GM18907 (cell line): Measurements from ENCODE around the gene DDB1.

Experiments
- ATAC-seq: cut with Tn5 transposase; IDR thresholded peaks from one replicate; pipeline ENCODE4 v1.9.1; 2021; ENCODE audit warnings: mild to moderate bottlenecking, moderate library complexity; ENCODE audit not compliant: unreplicated experiment

Gene DDB1

DNA sequence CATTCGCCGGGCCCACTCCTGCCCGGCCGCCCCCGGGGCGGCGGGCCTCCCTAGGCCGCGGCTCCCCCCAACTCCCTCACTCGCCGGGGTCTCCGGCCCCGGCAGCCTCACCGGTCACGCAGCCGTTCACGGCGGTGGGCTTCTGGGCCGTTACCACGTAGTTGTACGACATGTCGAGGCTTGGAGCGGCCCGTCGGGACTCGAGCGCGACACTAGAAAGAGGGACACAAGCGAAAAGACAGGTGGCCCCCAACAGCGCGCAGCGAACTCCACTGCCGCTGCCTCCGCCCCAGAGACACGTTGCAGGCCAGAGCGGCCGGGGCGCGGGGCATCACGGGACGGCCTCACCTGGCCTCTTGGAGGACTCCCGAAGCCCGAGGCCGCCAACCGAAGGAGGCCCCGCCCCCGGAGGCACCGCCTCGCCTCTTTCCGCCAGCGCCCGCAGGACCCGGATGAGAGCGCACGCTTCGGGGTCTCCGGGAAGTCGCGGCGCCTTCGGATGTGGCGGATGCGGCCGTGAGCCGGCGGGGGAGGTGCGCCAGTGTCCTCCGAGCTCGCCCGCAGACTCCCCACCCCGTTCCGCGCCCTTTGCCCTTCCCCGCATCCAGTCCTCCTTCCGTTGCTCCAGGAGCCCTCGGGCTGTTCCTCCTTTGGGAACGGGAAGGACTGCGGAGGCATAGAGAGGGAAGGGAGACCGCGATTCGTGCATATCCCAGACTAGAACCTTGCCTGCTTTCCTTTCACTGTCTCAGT lies at the start of gene DDB1, which contains the start of gene TKFC:
Gene DDB1, minus strand, starts transcription at position 309 of the 753 bp plus-strand sequence. Its CDS starts 137 bp downstream, at position 172.
Gene TKFC, plus strand, starts transcription at position 432 of the 753 bp plus-strand sequence. CDS start 1,501 bp downstream, outside the sequence.
- ATAC-seq, result peak; percentile 86

DNA sequence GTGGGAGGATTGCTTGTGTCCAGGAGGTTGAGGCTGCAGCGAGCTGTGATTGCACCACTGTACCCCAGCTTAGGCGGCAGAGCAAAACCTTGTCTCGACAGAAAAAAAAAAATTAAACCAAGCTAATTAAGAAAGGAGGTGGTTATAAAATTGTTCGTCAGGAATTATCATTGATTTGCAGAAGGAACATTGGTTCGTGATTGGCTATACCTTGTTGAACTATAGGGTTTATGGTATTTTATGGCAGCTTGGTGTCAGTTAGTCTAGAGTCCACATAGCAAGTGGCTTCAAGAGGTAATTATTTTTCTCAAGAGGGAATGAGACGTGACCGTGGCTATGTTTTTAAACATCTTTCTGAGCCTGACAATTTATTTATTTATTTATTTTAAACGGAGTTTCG lies 48.0 kb upstream of the DDB1 start:
- ATAC-seq, result no peak

DNA sequence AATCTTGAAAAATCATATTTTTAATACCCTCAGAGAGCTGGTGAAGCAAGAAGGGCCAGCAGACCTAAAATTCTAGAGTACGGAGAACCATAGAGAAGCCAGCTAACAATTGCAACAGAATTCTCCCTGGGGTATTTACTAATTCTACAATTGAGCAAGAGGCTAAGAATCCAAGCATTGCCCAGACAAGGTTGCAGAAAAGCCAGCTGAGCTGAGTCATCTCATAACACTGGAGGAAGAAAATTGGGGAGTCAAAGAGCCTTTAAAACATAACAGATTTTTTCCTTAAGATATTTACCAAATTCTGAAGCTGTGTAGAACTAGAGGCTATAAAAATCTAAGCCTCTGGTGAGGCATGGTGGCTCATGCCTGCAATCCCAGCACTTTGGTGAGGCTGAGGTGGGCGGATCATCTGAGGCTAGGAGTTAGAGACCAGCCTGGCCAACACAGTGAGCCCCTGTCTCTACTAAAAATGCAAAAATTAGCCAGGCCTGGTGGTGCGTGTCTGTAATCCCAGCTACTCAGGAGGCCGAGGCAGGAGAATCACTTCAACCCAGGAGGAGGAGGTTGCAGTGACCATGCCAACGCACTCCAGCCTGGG lies 45.9 kb upstream of the DDB1 start:
- ATAC-seq, result no peak

DNA sequence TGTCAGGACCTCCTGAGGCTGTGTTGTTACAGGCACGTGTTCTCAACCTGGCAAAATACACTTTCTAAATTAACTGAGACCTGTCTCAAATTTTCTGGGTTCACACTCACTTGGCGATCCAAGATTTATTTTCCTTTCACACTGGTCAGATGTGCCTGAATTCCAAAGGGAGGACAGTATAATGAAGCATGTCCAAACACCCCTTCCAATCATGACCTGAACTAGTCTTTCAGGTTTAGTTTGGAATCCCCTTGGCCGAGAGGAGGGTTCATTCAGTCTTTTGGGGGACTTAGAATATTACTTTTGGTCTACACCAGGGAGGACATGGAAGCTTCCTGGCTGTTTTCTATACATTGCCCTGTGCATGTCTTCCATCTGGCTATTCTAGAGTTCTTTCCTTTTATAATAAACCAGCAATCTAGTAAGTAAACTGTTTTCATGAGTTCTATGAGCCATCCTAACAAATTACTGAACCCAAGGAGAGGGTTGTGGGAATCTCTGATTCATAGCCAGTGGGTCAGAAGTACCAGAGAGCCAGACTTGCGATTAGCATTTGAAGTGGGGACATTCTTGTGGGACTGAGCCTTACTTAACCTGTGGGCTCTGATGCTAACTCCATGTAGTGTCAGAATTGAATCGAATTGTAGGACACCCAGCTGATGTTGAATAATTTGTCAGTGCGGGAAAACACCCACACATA lies 44.7 kb upstream of the DDB1 start:
- ATAC-seq, result no peak

DNA sequence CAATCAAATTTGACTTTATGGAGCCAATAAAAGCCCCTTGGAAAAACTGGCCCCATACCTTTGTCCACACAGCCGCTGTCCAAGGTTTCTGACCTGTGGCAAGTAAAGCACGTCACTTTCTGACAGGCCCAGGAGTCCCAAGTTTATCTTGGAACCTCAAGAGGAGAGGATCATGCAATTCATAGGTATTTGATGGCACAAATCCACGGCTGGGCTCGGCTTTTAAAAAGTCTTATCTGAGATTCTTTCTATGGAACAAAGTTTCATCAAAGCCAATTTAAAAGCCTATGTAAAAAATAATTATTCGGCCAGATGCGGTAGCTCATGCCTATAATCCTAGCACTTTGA lies 42.8 kb upstream of the DDB1 start:
- no peak for ATAC-seq

DNA sequence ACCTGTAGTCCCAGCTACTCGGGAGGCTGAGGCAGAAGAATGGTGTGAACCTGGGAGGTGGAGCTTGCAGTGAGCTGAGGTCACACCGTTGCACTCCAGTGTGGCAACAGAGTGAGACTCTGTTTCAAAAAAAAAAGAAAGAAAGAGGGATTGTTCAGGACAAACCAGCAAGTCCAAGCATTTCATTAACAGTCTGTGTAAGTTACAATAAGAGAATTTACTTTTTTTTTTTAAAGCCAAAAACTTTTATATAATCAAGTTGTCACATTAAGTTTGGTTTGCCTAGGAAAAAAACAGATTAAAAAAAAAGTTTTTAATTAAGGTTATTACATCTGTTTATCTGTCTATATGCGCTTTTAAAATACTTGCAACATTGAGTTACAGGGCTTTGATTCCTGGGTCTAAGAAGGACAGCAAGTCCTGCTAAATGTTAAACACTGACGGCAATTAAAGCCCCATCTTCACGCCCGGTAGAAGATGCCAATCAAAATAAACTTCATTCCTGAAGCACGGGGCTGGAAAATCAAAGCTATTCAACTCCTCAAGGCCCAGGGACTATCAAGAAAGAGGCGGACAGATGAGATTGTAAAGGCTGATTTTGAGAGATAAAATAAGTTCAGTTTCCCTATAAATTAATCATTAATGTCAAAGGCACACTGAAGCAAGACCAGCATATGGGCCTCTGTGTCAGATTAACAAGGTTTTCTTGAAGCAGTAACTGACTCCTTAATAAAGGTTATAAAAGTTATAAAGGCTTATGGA lies 39.9 kb upstream of the DDB1 start:
- ATAC-seq, result no peak

DNA sequence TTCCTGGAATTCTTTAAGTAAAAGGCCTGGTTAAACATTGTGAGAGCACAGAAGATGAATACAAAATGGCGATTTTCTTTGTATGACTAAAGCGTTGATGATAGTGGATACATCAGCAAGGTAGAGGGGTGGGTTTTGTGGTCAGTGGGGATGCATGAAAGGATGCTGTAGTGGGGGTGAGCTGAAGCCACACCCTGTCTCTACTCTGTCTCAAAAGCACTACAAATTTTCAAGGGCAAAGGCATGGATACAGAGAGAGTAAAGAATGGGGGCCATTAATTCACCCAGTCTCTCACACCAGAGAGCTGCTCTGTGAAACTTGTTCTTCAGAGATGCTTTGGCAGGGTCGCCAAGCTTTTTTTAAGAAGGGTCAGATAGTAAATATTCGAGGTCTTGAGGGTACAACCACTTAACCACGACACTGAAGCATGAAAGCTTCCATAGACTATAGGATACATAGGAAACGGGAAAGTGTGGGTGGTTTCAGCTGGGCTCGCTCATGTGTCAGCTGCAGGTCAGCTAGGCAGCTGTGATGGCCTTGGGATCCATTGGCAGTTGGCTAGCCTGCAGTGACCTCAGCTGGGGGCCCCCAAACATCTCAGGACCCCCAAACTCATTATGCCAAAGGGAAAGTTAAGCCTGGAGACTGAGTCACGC lies 37.6 kb upstream of the DDB1 start:
- ATAC-seq, result no peak

DNA sequence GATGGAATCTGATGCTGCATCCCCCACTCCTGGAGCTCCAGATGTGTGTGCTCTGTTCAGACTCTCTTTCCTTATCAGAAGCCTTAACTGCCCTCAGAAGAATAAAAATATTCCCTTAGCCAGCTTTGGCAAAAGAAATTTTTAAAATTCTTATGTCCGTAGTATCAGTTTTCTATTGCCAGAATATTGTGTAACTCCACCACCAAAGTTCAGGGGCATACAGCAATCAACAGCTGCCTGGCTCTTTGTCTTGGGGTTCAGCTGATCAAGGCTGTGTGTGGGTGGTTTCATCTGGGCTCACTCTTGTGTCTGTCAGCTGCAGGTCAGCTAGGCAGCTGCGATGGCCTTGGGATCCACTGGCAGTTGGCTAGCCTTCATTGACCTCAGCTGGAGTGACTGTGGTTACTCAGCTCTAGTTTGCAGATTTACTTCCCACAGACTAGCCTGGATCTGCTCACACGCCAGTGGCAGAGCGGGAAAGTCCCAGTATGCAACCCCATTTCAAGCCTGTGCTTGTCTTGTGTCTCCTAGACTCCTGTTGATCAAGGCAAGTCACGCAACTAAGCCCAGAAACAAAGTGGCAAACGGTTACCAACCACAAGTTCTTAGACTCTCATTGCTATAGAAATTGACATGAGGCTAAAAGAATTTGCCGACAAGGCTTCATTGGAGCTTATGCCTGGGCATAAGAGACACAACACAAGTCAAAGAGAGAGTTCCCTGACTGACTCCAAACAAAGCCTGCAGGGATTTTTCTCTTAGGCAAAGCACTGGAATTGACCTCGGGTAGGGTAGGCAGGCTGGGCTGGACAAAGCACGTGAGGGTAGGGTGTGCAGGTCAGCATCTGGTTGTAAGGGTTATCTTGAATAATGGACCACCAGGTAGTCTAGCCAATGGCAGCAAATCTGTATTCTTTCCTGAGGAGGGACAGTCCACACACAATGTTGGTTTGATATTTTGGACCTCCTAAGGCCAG lies 36.8 kb upstream of the DDB1 start:
- no peak for ATAC-seq

DNA sequence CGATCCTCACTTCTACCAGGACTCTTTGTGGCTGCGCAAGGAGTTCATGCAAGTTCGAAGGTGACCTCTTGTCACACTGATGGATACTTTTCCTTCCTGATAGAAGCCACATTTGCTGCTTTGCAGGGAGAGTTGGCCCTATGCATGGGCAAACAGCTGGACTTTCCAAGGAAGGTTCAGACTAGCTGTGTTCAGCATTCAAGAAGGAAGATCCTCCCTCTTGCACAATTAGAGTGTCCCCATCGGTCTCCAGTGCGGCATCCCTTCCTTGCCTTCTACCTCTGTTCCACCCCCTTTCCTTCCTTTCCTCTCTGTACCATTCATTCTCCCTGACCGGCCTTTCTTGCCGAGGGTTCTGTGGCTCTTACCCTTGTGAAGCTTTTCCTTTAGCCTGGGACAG lies 35.7 kb upstream of the DDB1 start:
- ATAC-seq, result no peak

DNA sequence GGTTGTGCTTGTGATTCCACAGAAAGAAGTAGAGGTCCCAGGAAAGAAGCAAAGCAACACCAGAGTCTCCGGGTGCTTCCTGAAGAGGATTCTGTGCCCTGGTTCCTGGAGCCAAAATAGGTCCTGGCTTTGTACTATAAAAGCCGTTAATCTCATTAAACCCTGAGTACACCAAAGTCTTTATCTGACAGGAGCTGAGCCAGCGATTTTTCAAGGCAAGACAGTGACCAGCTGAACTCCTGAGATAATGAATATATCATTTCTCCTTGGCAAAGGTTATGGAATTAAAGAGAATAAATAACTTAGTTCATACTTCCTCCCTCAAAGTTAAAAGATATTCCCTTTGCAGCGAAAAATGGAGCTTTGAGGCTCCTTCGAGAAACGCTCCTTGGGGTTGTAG lies 34.5 kb upstream of the DDB1 start:
- no peak for ATAC-seq

DNA sequence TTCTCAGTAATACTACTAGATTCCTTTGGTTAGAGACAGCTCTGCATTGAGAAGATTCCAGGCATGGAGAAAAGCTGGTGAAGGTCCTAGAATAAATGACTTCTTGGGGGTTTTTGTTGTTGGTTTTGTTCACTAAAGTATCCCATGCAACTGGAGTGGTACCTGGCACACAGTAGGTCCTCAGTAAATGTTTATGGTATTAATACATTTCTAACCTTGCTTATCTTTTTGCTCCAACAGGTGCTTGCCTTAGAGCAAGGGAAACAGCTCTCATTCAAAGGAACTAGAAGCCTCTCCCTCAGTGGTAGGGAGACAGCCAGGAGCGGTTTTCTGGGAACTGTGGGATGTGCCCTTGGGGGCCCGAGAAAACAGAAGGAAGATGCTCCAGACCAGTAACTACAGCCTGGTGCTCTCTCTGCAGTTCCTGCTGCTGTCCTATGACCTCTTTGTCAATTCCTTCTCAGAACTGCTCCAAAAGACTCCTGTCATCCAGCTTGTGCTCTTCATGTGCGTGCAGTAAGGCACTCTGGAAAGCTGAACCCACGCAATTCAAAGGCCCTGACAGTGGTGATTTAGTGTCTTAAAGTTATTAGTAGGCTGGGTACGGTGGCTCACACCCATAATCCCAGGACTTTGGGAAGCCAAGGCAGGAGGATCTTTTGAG lies 31.2 kb upstream of the DDB1 start:
- no peak for ATAC-seq

DNA sequence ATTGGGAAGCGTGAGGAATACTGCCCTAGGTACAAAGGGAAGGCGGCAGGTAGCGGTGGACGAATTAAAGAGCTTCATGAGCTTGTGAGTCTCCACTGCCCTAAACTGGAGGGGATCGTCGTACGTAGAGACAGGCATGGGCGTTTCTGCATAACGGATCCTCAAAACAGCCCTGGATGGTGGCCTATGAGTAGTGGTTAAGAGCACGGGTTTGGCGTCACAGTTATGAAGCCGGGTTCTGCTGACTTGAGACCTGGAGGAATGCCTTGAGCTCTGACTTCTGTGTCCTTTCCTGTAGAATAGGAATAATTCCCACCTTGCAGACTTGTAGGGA lies 29.6 kb upstream of the DDB1 start:
- ATAC-seq, result no peak

DNA sequence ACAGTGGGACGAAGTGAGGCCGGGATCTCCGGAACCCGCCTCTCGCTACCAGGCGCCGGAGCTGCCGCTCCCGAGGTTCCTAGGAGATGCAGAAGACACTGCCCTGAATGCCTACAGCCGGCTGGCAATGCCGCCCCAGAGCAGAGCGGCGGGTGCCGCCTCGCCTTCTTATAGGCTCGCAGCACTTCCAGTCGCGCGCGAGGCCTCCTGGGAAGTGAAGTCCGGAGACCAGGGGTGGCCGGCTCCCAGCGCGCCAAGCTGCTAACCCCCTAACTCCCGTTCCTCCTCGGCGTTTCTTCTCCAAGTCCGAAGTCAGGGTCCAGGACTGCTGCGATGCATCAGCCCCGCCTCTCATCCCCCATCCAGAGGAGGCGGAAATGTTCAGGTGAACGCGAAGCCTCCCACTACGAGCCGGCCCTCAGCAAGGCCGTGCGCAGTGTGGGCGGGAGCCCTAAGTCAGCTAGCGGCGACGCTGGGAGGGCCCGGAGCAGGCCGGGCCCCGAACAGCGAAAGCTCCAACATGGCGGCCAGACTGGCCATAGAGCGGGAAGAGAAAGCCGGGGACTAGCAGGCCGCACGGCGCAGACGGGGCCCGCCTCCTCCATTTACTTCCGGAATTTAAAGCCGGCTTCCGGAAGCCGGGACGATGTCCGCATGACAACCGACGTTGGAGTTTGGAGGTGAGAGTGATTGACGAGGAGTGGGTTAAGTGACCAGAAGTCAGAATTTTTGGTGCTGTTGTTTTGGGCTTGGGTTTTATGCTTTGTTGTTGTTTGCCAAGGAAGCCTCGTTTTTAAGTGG lies 29.0 kb upstream of the DDB1 start, which contains the start of the genes CYB561A3 and TMEM138:
Gene CYB561A3, minus strand, starts transcription at position 142 of the 801 bp plus-strand sequence. CDS start 5,169 bp downstream, outside the sequence.
Gene TMEM138, plus strand, starts transcription at position 634 of the 801 bp plus-strand sequence. CDS start 2,017 bp downstream, outside the sequence.
- peak; percentile 85 for ATAC-seq

DNA sequence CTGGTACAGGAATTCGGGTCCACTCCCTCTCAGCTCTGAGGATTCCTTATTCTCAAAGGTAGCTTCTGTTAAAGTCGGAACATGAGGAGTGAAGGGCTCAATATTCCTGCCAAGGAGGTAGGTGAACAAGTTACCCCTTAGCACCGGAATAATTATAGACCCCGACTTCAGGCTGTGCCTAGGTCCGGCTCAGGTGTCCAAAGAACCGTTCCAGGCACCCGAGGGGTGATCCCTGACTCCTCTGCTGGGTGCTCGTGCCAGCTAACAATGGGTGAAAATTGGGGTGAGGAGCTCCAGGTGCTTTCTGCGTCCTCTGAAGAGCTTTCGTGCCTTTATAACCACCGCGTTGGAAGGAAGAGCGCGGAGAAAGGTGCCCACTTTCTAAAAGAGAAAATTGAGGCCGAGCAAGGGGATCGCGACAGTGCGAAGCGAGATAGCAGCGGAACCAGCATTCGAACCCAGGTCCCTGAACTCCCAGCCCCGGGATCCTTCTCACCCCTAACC lies 28.4 kb upstream of the DDB1 start:
- no peak for ATAC-seq

DNA sequence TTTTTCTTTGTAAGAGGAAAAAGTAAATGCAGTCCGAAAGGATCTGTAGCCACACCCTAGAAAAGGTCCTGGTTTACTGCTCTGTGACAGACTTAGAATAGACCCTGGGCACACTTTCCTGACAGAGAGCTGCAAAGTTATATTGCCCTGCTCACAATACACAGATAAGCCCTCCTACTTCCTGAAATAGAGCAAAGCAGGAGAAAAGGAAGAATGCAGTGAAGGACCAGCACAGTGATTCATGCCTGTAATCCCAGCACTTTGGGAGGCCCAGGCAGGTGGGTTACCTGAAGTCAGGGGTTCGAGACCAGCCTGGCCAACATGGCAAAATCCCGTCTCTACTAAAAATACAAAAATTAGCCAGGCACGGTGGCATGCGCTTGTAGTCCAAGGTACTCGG lies 26.6 kb upstream of the DDB1 start:
- no peak for ATAC-seq

DNA sequence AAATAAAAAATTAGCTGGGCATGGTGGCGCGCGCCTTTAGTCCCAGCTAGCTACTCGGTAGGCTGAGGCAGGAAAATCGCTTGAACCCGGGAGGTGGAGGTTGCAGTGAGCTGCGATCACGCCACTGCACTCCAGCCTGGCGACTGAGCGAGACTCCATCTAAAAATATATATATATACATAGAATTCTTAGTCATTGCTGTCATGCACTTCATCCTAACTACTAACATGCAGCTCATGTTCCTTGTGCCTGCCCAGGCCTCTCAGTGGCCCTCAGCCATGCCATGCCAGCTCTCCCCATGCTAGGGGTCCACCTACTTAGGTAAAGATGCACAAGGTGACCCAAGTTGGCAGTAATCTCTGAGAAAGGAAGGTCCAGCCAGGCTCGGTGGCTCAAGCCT lies 25.7 kb upstream of the DDB1 start:
- ATAC-seq, result no peak

DNA sequence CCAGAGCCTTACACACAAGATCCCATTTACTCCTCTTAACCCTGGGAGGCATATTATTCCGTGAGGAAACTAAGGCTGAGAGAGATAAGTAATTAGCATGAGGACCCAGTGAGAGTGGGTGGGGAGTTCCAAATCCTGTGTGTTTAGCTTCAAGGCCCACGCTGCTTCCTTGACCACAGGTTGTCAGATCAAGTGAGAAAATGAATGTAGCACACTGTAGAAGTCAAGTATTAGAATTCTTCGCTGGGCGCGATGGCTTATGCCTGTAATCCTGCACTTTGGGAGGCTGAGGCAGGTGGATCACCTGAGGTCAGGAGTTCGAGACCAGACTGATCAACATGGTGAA lies 25.0 kb upstream of the DDB1 start:
- no peak for ATAC-seq
